Parathyroid adenoma (tissue), 2 donors: ENCODE measurements around the gene ARHGAP23.

ENCODE experiments used
- H2AFZ ChIP-seq: fragments of 300-600 bp; sonication (generic); one replicate; pipeline ENCODE4 v1.7.0; 2017; ENCODE audit warnings: antibody characterized with exemption, mild to moderate bottlenecking
- H3K27ac ChIP-seq: fragments of 300-600 bp; sonication (generic); one replicate; pipeline ENCODE4 v1.7.0; 2017
- H3K27me3 ChIP-seq: fragments of 300-600 bp; sonication (generic); one replicate; pipeline ENCODE4 v1.7.0; 2017; ENCODE audit warnings: low read length; ENCODE audit not compliant: control insufficient read depth, insufficient read depth
- H3K36me3 ChIP-seq: fragments of 300-600 bp; sonication (generic); one replicate; pipeline ENCODE4 v1.7.0; 2017; ENCODE audit warnings: low read length; ENCODE audit not compliant: control insufficient read depth, insufficient read depth
- H3K4me1 ChIP-seq: fragments of 300-600 bp; sonication (generic); one replicate; pipeline ENCODE4 v1.7.0; 2017; ENCODE audit warnings: control low read depth
- H3K4me2 ChIP-seq: fragments of 300-600 bp; sonication (generic); one replicate; pipeline ENCODE4 v1.7.0; 2017; ENCODE audit warnings: low read length
- H3K4me3 ChIP-seq: fragments of 300-600 bp; sonication (generic); one replicate; pipeline ENCODE4 v1.7.0; 2017; ENCODE audit warnings: low read depth, low read length
- H3K79me2 ChIP-seq: fragments of 300-600 bp; sonication (generic); one replicate; pipeline ENCODE4 v1.7.0; 2017; ENCODE audit warnings: control low read depth
- H3K9ac ChIP-seq: fragments of 300-600 bp; sonication (generic); one replicate; pipeline ENCODE4 v1.7.0; 2017; ENCODE audit warnings: mild to moderate bottlenecking
- H3K9me3 ChIP-seq: fragments of 300-600 bp; sonication (generic); one replicate; pipeline ENCODE4 v1.7.0; 2017; ENCODE audit warnings: low read length; ENCODE audit not compliant: control insufficient read depth
- TF ChIP-seq, protein P1 (sequence below): fragments of 300-600 bp; sonication (generic); IDR thresholded peaks from one replicate; pipeline ENCODE4 v1.7.0; 2017; ENCODE audit warnings: antibody characterized with exemption, mild to moderate bottlenecking
- donor health status: primary hyperparathyroidism.

ARHGAP23 gene

DNA sequence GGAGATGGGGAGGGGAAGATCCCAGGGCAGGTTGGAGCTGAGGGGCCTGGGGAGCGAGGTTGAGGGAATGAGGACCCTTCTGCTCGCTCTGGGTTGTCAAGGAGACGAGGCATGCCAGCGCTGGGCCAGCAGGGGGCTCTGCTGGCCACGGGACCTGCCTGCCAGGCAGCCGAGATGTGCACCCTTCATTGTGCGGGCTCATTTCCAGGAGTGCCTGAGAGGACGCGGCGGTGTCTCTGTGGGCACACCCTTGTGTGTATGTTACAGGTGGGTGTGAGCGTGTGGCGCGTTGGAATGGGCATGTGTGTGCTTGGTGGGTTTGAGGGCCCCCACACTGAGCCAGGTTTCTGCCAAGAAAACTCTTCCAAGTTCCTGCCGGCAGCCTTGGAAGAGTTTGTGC lies 15.9 kb downstream of the ARHGAP23 start:
- Histone ChIP-seq H2AFZ (peak overlapping the region; percentile 17), H3K4me1 (peaks cover 3% of the 10 kb centered on the region), H3K4me3 (no peak overlapping the region), H3K79me2 (peaks cover 20% of the 10 kb centered on the region), H3K27ac (no peak overlapping the region), H3K9me3 (no peaks in the 10 kb centered on the region), H3K36me3 (no peaks in the 10 kb centered on the region), H3K4me2 (no peak overlapping the region), H3K9ac (no peak overlapping the region), H3K27me3 (no peaks in the 10 kb centered on the region)
- TF ChIP-seq, protein P1, sequence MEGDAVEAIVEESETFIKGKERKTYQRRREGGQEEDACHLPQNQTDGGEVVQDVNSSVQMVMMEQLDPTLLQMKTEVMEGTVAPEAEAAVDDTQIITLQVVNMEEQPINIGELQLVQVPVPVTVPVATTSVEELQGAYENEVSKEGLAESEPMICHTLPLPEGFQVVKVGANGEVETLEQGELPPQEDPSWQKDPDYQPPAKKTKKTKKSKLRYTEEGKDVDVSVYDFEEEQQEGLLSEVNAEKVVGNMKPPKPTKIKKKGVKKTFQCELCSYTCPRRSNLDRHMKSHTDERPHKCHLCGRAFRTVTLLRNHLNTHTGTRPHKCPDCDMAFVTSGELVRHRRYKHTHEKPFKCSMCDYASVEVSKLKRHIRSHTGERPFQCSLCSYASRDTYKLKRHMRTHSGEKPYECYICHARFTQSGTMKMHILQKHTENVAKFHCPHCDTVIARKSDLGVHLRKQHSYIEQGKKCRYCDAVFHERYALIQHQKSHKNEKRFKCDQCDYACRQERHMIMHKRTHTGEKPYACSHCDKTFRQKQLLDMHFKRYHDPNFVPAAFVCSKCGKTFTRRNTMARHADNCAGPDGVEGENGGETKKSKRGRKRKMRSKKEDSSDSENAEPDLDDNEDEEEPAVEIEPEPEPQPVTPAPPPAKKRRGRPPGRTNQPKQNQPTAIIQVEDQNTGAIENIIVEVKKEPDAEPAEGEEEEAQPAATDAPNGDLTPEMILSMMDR = peak; percentile 79

DNA sequence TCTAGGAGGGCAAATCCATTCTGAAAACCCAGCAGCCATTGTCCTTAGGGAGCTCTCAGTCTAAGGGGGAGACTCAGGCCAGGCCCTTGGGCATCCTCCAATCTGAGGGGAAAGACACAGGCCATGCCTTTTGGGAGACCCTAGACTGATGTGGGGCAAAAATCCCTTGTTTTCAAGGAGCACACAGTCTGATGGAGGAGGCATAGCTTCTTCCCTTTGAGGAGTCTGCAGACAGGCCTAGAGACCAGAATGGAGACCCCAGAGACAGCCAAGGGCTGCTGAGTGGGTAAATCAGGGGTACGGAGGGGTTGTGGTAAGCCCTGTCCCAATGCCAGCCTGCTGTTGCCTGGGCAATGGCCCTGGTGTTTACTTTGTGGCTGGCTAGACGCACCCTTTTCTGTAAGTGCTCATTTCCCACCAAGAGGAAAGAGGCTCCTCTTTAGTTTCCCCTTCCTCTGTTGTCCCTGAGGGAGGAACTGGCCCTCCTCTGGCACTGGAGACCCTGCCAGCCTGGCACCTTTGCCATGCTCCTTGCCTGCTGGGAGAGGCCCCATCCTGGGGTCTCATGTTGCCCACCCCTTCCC lies 19.3 kb downstream of the ARHGAP23 start:
- no peak overlapping the region for H3K4me3 ChIP-seq
- H3K27me3 ChIP-seq = no peaks in the 10 kb centered on the region
- no peaks in the 10 kb centered on the region for H3K36me3 ChIP-seq
- peaks cover 3% of the 10 kb centered on the region for H3K4me1 ChIP-seq
- no peaks in the 10 kb centered on the region for H3K9me3 ChIP-seq
- peaks cover 32% of the 10 kb centered on the region for H3K79me2 ChIP-seq
- H3K27ac ChIP-seq = peak overlapping the region; percentile 33
- TF ChIP-seq, protein P1 = no peak
- no peak overlapping the region for H3K9ac ChIP-seq
- H2AFZ ChIP-seq = no peak overlapping the region
- H3K4me2 ChIP-seq = no peak overlapping the region

DNA sequence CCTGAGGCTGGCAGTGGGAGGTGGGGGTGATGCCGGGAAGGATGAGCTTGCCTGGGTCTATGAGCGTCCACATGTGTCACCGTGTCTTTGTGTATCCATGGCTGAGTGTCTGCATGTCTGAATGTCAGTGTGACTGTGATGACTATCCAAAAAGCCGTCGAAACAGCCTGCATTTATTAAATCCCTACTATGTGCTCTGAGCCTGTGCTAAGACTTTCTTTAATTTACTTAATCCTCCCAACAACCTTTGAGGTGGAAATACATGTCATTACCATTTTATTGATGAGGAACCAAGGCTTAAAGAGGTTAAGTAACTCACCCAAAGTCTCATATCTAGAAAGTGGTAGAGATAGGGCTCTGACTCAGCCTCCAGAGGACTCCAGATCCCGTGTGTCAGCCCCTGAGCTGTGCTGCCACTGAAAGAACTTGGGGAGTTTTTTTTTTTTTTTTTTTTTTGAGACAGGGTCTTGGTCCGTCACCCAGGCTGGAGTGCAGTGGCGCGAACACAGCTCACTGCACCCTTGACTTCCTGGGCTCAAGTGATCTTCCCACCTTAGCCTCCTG lies 20.0 kb downstream of the ARHGAP23 start:
- no peak overlapping the region for H2AFZ ChIP-seq
- peaks cover 3% of the 10 kb centered on the region for H3K4me1 ChIP-seq
- H3K79me2 ChIP-seq = peaks cover 36% of the 10 kb centered on the region
- H3K4me3 ChIP-seq = no peak overlapping the region
- H3K9ac ChIP-seq = no peak overlapping the region
- no peaks in the 10 kb centered on the region for H3K36me3 ChIP-seq
- H3K4me2 ChIP-seq = no peak overlapping the region
- H3K27ac ChIP-seq = peak overlapping the region; percentile 33
- no peaks in the 10 kb centered on the region for H3K27me3 ChIP-seq
- TF ChIP-seq, protein P1 = no peak
- no peaks in the 10 kb centered on the region for H3K9me3 ChIP-seq

DNA sequence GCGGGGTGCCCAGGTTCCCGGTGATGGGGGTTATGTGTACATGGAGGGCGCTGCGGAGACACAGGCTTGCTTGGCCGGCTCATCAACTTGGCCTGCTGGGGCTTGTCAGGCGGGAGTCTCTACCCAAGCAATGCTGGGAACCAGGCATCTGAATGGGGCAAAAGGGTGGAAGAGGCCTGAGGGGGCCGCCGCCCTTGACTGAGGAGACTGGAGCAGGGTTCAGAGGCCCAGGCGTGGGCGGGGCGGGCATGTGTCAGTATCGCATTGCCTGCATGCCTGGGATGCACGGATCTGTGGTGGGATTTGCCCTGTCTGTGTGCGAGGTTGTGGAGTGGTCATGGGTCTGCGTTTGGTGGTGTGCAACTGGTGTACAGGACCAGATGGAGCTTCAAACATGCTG lies 21.1 kb downstream of the ARHGAP23 start:
- Histone ChIP-seq H2AFZ (no peak overlapping the region), H3K4me3 (no peak overlapping the region), H3K27ac (no peak overlapping the region), H3K9me3 (no peaks in the 10 kb centered on the region), H3K9ac (no peak overlapping the region), H3K4me2 (no peak overlapping the region), H3K4me1 (peaks cover 3% of the 10 kb centered on the region), H3K27me3 (no peaks in the 10 kb centered on the region), H3K79me2 (peaks cover 30% of the 10 kb centered on the region), H3K36me3 (no peaks in the 10 kb centered on the region)
- TF ChIP-seq, protein P1 = no peak

DNA sequence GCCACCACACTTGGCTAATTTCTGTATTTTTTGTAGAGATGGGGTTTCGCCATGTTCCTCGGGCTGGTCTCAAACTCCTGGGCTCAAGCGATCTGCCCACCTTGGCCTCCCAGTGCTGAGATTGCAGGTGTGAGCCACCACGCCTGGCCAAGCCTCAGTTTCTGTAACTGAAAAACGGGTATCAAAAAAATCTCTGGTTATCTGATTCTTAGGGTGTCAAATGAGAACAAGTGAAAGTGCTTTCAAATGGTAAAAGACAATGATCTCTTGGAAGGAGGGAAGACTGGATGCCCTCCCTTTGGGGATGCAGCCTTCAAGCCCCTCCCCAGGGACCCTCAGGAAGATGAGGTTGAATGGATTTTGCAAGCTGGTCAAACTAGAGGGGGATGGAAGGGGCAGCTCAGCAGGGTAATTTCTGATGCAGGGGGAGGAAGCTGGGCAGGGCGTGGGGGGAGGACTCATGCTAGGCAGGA lies 22.3 kb downstream of the ARHGAP23 start:
- Histone ChIP-seq H3K9ac (no peak overlapping the region), H3K4me3 (no peak overlapping the region), H3K36me3 (no peaks in the 10 kb centered on the region), H3K27me3 (no peaks in the 10 kb centered on the region), H3K79me2 (peaks cover 31% of the 10 kb centered on the region), H3K27ac (peak overlapping the region; percentile 2), H2AFZ (no peak overlapping the region), H3K4me1 (peaks cover 4% of the 10 kb centered on the region), H3K4me2 (no peak overlapping the region), H3K9me3 (no peaks in the 10 kb centered on the region)
- TF ChIP-seq, protein P1 = no peak
